Gastroesophageal sphincter (tissue), 4 donors: ENCODE data around the gene ANKRD9. TPM values are rescaled to one million over a fixed set of nuclear protein-coding genes. Genes with fewer than 3 reads are reported as not detected.

Experiments used
- ATAC-seq: fragments of 150-250 bp; one replicate; pipeline ENCODE4 v1.9.1; 2016; ENCODE audit warnings: mild to moderate bottlenecking, moderate library complexity
- H3K27ac ChIP-seq, 4 donors: fragments of 200-600 bp; sonication (generic) in 3 of 4; 1 replicate in 3 of 4; 2 replicates in 1 of 4; pipeline ENCODE4 v1.5.1; 2016 to 2019
- H3K27me3 ChIP-seq: fragments of 200-600 bp; sonication (generic); one replicate; pipeline ENCODE4 v1.5.1; 2019
- H3K36me3 ChIP-seq, 2 donors: fragments of 200-600 bp; sonication (generic); one replicate each; pipeline ENCODE4 v1.5.1; 2019; ENCODE audit warnings: control low read depth in 1 of 2
- H3K4me1 ChIP-seq, 3 donors: fragments of 200-600 bp; sonication (generic); 1 replicate in 2 of 3; 2 replicates in 1 of 3; pipeline ENCODE4 v1.5.1; 2016 to 2019; ENCODE audit warnings: control low read depth in 2 of 3
- H3K4me3 ChIP-seq, 2 donors: fragments of 200-600 bp; sonication (generic); one replicate each; pipeline ENCODE4 v1.5.1; 2019; ENCODE audit warnings: mild to moderate bottlenecking in 1 of 2, moderate library complexity in 1 of 2
- H3K9me3 ChIP-seq, 3 donors: fragments of 200-600 bp; sonication (generic); one replicate each; pipeline ENCODE4 v1.5.1; 2017 to 2019; ENCODE audit warnings: control low read depth in 2 of 3
- CTCF ChIP-seq, 4 experiments: fragments of 200-600 bp in 2 of 4; fragments of 450-650 bp in 2 of 4; sonication (generic) in 1 of 4; IDR thresholded peaks; one replicate each; pipeline ENCODE4 v1.5.1; 2017 to 2019; ENCODE audit warnings: antibody characterized with exemption in 4 of 4, mild to moderate bottlenecking in 2 of 4, moderate library complexity in 2 of 4
- EP300 ChIP-seq: sonication (generic); formaldehyde crosslinking; IDR thresholded peaks from one replicate; pipeline ENCODE4 v1.6.1; 2017; ENCODE audit warnings: antibody characterized with exemption, mild to moderate bottlenecking
- POLR2A ChIP-seq, 2 donors: fragments of 450-650 bp; IDR thresholded peaks; one replicate each; pipeline ENCODE4 v1.6.1; 2017; ENCODE audit warnings: antibody characterized with exemption in 2 of 2, mild to moderate bottlenecking in 2 of 2, moderate library complexity in 1 of 2
- POLR2AphosphoS5 ChIP-seq: sonication (generic); formaldehyde crosslinking; IDR thresholded peaks from one replicate; pipeline ENCODE4 v1.6.1; 2017; ENCODE audit warnings: antibody characterized with exemption
- WGBS, 2 donors: methylation state at CpG; one replicate each; pipeline ENCODE4 v1.1.5; 2018; ENCODE audit warnings: low coverage in 1 of 2; 5-methylcytosine and 5-hydroxymethylcytosine counted together
- total RNA-seq, 4 donors: library from RNA; depleted of rRNA; stranded (reverse); fragments of >200 nt; gene quantifications; one replicate each; pipeline ENCODE4 v1.1.0, GENCODE V29; 2016

Gene ANKRD9
- total RNA-seq, 4 donors from 2014 or later = 19.4 to 44.2 (median 31.3) TPM

- Histone ChIP-seq H3K4me3 (no peak overlapping the region), H3K27ac (peak overlapping the region; percentile 5 to 82 (median 76)), H3K4me1 (peaks cover 0 to 21% (median 9%) of the 10 kb centered on the region in 3 donors), H3K9me3 (no peaks in the 10 kb centered on the region), H3K27me3 (no peaks in the 10 kb centered on the region), H3K36me3 (peaks cover 0 to 61% of the 10 kb centered on the region in 2 donors)
- TF ChIP-seq POLR2A (IDR thresholded peaks at IDR 0.05) = no peak
- no peak for TF ChIP-seq POLR2AphosphoS5
- no peak for TF ChIP-seq CTCF (IDR thresholded peaks at IDR 0.05)
- TF ChIP-seq EP300 = no peak
- no peak for ATAC-seq
- WGBS, 2 donors = 77 to 89% methylated on average over 8 of the region's 23 CpGs
These were observed 10.0 kb downstream of the ANKRD9 start for GRCh38 chr14:102499401-102500157.

- Histone ChIP-seq H3K36me3 (peaks cover 0 to 62% of the 10 kb centered on the region in 2 donors), H3K9me3 (no peaks in the 10 kb centered on the region), H3K4me1 (peaks cover 0 to 21% (median 9%) of the 10 kb centered on the region in 3 donors), H3K4me3 (no peak overlapping the region), H3K27me3 (no peaks in the 10 kb centered on the region), H3K27ac (peak overlapping the region in 2 of 4 donors; percentile 77 to 82)
- WGBS, 2 donors = 91 to 93% methylated on average over 8 to 10 of the region's 21 CpGs
- no peak for TF ChIP-seq POLR2A (IDR thresholded peaks at IDR 0.05)
- no peak for TF ChIP-seq CTCF (IDR thresholded peaks at IDR 0.05)
- no peak for TF ChIP-seq EP300
- no peak for TF ChIP-seq POLR2AphosphoS5
- ATAC-seq = no peak
These were observed 10.8 kb downstream of the ANKRD9 start for GRCh38 chr14:102498678-102499265.

- no peak for TF ChIP-seq CTCF (IDR thresholded peaks at IDR 0.05)
- TF ChIP-seq POLR2A (IDR thresholded peaks at IDR 0.05) = no peak
- TF ChIP-seq POLR2AphosphoS5 = no peak
- no peak for TF ChIP-seq EP300
- Histone ChIP-seq H3K4me3 (no peak overlapping the region), H3K36me3 (peaks cover 0 to 68% of the 10 kb centered on the region in 2 donors), H3K4me1 (peaks cover 0 to 21% (median 9%) of the 10 kb centered on the region in 3 donors), H3K9me3 (no peaks in the 10 kb centered on the region), H3K27ac (peak overlapping the region in 1 of 4 donors; percentile 82), H3K27me3 (no peaks in the 10 kb centered on the region)
- WGBS, 2 donors = 86 to 87% methylated on average over 1 to 14 of the region's 30 CpGs
- ATAC-seq = no peak
These were observed 11.4 kb downstream of the ANKRD9 start for GRCh38 chr14:102497998-102498677.

GRCh38 chr14:102496958-102497744, 12.4 kb downstream of the ANKRD9 start:
- Histone ChIP-seq H3K4me1 (peaks cover 0 to 21% (median 9%) of the 10 kb centered on the region in 3 donors), H3K27ac (no peak overlapping the region)
- ATAC-seq = no peak

GRCh38 chr14:102496331-102496691, 13.3 kb downstream of the ANKRD9 start:
- no peak for TF ChIP-seq EP300
- no peak for TF ChIP-seq CTCF (IDR thresholded peaks at IDR 0.05)
- TF ChIP-seq POLR2AphosphoS5 = no peak
- TF ChIP-seq POLR2A (IDR thresholded peaks at IDR 0.05) = no peak
- peaks cover 0 to 69% of the 10 kb centered on the region in 2 donors for H3K36me3 ChIP-seq
- no peak for ATAC-seq
- H3K4me3 ChIP-seq = no peak overlapping the region
- H3K27ac ChIP-seq = no peak overlapping the region
- peaks cover 0 to 21% (median 9%) of the 10 kb centered on the region in 3 donors for H3K4me1 ChIP-seq
- 90% methylated on average over 2 of the region's 11 CpGs; no CpG with 5 or more reads in 1 of the 2 donors for WGBS, 2 donors
- no peaks in the 10 kb centered on the region for H3K27me3 ChIP-seq
- no peaks in the 10 kb centered on the region for H3K9me3 ChIP-seq

More at GRCh38 chr14:102496958-102497744, 12.4 kb downstream of the ANKRD9 start:
- WGBS, 2 donors = no CpG with 5 or more reads among the region's 42 CpGs
- TF ChIP-seq EP300 = no peak
- Histone ChIP-seq H3K36me3 (peaks cover 0 to 74% of the 10 kb centered on the region in 2 donors), H3K9me3 (no peaks in the 10 kb centered on the region), H3K4me3 (no peak overlapping the region), H3K27me3 (no peaks in the 10 kb centered on the region)
